HG03097 (cell line): ENCODE data around the gene CALHM2.
A peak's percentile ranks its signal among the peaks of the same experiment; 100 is the strongest.

Source experiments
- ATAC-seq: cut with Tn5 transposase; IDR thresholded peaks from one replicate; pipeline ENCODE4 v1.9.1; 2021; ENCODE audit not compliant: unreplicated experiment, low FRiP score

CALHM2 gene

DNA sequence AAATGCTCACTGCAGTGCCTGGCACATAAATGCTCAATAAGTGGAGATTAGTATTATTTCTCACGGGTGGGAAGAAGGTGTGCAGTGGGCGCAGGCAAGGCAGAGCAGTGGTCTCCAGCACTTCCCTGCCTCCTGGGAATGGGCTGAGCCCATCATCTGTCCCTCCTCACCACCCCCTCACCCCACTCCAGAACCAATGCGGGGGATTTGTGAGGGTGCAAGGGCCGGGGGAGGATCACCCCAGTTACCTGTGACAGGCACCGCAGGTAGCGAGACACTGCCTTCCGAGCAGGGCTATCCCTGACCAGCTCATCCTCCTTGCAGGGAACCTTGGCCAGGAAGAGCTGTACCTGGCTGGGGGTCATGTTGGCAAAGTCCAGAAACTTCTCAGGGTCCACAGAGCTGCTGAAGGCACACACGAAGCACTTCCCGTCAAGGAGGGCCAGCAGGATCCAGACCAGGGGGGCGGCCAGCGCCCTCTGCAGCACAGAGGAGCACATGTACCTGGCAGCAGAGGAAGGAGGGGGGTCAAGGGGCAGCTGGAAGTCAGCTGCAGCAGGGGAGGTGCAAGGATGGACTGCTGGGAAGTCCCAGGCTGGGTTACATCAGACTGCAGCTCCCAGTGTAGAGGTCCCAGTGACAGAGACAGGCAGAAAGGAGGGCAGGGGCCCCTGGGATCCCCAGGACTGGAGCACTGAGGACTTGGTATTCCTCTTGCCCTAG lies 24.0 kb upstream of the CALHM2 start:
- no peak for ATAC-seq

DNA sequence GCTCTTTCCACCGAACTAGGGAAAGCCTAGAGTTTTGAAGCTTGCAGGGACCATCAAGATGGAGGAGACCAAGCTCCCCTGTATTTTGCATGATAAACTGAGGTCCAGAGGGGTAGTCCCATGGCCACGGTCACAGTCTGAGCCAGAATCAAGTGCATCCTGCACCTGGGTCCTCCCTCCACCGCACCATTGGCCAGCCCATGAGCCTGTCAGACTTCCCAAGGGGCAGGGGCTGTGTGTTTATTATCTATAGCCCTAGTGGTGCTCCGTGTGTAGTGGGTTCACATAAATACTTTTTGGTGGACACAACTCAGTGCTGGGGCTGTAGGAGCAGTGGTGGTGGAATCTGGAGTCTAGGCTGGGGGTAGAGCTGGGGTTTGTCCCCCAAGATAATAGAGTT lies 23.3 kb upstream of the CALHM2 start:
- no peak for ATAC-seq

DNA sequence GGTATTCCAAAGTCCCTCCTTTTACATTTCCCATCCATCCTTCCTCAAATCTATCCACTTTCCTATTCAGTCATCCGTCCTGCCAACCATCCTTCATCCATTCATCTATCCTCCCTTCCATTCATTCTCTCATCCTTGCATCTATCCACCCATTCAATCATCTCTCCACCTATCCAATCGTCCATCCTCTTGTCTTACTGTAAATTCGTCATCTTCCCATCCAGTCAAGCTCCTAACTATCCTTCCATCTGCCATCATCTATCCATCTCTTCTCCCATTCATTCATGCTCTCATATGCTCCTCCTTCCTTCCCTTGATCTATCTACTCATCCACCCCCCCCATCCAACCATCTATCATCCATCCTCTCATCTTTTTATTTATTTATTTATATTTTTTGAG lies 21.9 kb upstream of the CALHM2 start:
- no peak for ATAC-seq

DNA sequence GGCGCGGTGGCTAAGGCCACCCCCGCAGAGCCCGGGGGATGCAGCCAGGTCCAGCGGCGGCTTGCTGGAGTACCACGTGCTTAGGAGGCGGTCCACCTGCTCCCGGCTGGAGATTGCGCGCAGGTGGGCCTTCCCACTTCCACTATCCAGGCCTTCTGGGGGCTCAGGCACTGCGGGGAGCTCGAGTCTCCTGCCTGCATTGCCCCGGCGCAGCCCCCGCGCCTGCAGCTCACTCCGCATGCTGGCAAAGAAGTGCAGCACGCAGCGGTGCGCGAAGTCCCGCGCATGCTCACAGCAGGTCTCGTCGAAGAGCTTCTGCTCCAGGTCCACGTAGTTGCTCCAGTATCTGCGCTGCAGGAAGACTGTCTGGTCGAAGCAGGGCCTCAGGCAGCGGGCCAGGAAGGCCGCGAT lies 21.1 kb upstream of the CALHM2 start:
- no peak for ATAC-seq

DNA sequence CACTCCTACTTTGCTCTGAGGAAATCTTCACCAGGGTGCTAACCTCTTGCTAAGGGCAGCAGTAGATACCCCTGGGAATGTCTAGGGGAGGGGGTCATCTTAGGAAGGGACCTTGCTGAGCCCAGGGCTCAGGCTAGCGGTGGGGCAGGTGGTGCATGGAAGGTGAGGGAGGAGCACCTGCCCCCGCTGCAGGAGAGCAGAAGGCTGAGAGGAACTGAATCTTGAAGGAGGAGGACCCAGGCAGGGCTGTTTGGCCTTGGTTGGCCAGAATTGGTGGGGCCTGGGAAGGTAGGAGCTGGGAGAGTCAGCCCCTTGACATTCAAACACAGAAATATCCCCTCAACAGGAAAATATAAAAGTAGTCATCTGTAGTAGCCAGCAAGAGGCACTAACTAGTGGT lies 19.8 kb upstream of the CALHM2 start:
- no peak for ATAC-seq

DNA sequence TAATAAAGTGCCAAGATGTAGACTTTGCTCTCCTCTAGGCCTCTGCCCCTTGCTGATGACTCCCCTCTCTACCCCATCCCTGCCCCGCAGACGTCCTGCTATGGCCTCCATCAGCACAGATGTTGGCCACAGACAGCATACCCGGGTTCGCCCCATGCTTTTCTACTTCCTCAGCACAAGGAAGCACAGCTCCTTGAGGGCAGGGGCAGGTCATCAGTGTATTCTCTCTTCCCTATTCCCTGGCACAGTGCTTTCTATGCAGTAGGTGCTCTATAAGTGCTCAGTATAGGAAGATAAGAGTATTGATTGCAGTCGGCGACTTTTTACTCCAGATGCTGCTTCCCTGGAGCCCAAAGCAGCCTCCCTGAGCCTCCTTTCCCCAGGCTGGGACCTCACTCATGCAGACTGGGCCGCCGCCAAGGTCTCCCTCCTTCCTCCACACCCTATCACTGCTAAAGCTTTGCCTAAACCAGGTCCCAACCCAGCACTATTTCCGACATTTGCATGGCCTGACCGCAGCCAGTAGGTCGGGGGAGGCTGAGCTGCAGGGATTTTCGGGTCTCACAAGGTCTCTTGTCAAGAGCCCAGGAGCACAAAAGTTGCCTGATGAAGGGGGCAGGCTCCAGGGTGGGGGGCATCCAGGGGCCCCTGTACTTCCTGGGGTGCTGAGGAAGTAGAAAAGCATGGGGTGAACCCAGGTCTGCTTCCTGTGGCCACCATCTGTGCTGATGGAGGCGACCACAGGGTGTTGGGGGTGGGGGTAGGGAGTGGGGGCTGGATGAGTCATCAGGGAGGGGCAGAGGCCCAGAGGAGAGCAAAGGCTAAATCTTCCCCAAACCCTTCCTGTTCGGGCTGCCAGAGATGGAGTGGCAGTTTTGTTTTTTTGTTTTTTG lies 18.8 kb upstream of the CALHM2 start:
- peak; percentile 71 for ATAC-seq

DNA sequence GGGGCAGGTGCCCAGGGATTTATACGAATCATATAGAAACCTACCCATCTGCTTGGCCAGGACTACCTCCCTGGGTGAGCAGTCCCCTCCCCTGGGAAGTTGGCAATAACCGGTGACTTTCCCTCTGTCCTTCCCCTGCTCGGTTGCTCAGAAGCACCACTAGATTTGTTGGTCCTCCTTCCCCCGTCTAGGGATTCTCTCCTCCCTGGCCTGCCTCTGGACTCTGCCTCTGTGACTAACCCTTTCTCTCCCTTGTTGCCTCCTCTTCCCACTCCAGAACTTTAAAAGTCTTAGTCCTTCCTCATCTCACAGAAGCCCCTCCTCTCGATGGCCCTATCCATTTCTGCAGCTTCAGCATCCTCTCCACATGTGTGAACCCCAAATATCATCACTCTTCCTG lies 17.0 kb upstream of the CALHM2 start:
- no peak for ATAC-seq

DNA sequence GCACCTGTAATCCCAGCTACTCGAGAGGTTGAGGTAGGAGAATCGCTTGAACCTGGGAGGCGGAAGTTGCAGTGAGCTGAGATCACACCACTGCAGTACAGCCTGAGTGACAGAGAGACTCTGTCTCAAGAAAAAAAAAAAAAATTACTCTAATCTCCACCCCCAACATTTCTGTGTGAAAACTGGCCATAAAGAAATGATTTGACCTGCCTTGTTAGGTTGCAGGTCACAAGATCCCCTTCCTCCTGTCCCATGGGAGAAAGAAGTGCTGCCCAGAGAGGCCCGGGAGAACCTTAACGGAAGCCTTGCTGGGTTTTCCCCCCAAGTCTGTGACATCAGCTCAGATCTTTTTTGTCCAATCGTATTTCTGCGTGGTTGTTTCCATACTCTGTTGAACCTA lies 15.2 kb upstream of the CALHM2 start:
- ATAC-seq = no peak

DNA sequence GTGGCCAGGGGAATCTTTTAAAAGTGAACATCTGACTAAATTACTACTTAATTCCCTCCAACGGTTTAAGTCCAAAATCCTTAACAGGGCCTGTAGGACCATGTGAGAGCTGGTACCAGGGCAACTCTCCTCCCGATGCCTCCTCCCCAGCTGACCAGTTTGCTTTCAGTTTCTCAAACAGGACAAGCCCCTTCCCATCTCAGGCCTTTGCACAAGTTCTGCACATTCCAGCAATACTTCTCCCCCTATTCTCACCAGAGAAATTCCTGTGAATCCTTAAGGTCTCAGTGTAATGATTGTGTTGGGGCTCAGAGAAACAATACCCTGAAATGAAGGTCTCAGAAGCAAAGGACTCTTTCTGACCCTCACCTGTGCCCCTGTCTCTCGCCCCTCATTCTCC lies 14.6 kb upstream of the CALHM2 start:
- no peak for ATAC-seq

DNA sequence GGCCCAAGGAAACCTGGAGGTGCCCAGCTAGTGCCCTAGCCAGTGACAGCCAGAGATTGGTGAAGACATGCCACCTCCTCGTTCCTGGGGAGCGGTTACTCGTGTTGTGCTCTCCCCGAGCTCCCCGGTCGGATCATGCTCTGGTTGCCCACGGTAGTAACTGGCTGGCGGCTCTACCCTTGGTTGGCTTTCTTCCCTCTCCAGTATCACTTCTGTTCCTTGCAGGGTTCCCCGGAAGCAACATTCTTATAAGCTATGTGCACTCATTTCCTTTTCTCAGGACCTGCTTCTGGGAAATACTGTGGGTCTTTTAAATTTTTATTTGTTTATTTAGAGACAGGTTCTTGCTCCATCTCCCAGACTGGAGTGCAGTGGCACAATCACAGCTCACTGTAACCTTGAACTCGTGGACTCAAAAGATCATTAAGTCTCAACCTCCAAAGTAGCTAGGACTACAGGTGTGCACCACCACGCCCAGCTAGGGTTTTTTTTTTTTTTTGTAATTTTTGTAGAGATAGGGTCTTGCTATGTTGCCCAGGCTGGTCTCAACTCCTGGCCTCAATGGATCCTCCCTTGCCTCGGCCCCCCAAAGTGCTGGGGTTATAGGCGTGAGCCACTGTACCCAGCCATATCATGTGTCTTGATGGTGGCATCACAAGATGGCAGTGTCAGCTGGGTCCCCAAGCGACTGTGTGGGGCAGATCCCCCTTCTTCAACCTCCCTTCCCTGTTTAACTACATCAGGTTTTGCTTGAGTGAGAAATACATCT lies 13.4 kb upstream of the CALHM2 start:
- ATAC-seq = no peak

DNA sequence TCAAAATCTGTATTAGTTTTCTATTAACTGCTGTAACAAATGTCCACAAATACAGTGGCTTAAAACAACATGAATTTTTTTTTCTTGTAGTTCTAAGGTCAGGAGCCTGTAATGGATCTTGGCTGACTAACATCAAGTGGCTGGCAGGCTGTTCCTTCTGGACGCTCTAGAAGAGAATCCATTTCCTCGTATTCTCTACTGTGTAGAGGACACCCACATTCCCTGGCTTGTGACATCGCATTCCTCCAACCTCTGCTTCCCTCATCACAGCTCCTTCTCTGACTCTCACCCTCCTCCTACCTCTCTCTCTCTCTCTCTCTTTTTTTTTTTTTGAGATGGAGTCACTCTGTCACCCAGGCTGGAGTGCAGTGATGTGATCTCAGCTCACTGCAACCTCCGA lies 11.3 kb upstream of the CALHM2 start:
- ATAC-seq = no peak

DNA sequence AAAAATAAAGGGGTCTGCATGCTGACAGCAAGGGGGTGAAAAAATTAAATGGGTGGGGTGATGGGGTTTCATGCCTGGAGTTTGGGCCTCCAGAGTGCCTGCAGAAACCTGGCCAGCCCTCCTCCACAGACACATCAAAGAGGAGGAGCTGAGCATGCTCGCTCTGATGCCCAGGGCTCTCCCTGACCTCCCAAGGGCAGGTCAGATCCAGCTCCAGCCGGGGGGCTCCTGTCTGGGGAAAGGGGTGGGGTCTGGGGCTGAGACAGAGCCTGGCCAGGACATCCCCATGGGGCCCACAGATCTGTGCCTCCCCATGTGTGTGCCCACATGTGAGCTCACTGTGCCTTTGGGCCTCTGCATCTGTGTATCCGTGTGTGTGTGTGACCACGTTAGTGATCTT lies 7.4 kb upstream of the CALHM2 start:
- no peak for ATAC-seq

DNA sequence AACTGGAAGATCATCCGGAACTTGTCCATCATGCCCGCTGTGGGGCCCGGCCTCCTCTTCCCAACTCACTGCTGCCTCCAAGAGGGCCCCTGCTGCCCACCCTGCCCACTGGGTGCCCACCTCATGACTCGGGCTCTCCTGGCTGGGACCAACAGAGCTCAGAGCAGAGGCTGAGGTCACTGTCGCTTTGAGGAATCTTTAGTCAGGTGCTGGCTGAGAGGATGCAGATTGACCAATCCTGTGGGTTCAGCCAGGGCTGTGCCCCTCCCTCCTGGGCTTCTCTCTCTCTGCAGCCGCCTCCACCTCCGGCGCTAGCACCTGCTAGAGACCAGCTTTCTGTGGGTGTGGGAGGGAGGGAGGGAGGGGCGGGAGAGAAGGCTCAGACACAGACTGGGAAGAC lies 6.5 kb upstream of the CALHM2 start, which contains the start of gene CALHM1:
CALHM1 (minus strand) TSS at position 181 of the 400 bp plus-strand sequence; CDS start at position 32, 149 bp downstream.
- ATAC-seq = no peak

DNA sequence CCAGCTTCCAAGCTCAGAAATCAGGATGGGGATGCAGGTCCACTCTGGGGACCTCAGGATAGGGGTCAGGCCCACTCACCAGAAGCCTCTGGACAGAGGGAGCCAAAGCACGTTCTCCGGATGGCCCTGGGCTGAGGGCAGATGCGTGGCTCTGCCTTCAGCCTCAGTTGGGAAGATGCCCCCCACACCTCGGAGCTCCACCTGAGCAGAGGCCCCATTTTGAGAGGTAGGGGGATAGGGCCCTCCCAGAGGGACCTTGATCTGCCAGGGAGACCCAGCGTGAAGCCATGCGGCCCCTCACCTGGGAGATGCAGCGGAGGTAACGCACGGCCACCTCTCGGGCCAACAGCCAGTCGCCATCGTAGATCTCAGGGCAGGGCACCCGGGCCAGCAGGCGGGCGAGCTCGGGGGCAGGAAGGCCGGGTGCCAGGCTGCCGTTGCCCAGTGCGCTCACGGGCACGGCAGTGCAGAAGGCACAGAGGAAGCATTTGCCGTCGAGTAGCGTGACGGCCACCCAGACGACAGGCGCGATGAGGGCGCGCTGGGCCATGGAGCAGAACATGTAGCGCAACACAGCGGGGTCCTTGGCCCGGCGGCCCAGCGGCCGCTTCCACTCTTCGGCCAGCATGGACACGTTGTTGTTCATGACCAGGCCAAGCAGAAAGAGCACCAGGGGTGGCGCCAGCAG lies 5.9 kb upstream of the CALHM2 start:
- no peak for ATAC-seq

DNA sequence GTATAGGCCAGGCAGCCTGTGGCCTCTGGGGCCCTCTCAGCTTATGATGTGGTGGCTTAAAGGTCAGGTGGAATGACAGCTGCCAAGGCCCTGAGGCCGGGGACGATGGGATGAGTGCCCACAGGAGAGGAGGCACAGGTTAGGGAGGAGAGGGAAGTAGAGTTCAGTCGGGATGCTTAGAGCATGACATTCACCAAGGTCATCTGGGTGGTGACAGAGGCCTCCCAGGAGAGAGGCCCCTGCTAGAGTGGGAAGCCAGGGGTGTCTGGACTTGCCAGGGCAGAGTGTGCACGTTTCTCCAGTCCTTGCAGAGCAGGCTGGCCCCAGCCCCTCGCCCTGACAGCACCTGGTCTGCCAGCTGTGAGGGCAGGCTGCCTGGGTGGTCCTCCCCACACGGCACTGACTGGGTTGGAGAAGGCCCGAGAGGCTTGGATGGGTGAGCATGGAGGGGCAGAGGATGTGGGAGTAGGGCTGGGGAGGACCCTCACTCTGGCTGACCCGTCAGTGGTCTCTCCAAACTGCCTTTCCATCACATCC lies 5.1 kb upstream of the CALHM2 start:
- no peak for ATAC-seq

DNA sequence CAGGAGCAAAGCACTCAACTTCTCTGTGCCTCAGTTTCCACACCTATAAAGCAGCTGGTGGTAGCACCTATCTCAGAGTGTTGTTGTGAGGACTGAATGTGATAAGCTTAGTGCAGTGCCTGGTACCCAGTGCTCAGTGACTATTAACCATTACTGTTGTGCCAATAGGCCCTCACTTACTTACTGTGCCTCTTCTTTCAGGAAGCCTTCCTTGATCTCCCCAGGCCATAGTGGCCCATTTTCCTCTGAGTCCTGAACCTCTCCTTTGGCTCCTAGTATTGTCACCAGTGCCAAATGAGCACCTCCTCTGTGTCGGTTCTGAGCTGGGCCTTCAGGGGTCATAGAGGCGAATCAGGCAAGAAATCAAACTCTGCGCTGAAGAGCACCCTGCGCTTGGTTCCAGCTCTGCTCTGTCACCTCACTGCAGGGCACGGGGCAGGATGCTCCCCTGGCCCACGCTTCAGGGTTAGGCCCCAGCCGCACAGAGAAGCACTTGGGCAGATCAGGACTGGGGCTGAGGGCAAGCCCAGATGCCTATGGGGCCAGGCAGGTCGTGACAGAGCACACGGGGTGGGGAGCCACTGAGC lies 4.0 kb upstream of the CALHM2 start:
- no peak for ATAC-seq

DNA sequence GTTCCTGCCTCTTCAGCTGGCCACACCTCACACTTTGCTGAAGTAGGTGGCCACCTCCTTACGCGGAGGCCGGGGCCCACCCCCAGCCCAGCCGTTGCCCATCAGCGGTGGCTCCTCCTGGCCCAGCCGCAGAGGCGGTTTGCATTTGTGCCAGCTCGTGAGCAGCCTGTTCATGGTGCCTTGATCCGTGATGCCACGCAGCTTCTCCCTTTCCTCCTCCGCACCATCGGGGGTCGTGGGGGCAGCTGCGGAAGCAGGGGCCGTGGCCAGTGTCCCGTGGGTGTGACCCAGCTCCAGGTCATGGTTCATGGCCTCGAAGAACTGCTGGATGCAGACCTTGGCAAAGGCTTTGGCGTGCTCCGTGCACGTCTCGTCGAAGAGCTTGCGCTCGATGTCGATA lies 3.1 kb upstream of the CALHM2 start:
- no peak for ATAC-seq

DNA sequence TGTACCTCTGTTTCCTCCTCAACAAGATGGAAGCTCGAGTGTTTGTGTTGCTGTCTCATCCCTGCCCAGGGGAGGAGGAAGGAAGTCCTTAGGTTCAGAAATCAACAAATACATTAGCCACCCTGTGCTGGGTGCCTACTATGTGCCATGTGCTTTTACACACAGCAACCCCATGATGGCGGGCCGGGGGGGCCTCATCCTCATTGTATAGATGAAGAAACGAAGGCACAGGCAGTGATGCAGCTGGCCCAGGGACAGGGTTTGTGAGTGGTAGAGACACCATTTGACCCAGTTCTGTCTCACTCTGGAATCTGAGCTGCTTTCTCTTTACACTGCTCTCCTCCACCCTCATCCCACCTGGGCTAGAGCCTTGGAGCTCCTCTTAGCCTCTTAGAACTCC lies 1.9 kb upstream of the CALHM2 start:
- ATAC-seq = no peak

DNA sequence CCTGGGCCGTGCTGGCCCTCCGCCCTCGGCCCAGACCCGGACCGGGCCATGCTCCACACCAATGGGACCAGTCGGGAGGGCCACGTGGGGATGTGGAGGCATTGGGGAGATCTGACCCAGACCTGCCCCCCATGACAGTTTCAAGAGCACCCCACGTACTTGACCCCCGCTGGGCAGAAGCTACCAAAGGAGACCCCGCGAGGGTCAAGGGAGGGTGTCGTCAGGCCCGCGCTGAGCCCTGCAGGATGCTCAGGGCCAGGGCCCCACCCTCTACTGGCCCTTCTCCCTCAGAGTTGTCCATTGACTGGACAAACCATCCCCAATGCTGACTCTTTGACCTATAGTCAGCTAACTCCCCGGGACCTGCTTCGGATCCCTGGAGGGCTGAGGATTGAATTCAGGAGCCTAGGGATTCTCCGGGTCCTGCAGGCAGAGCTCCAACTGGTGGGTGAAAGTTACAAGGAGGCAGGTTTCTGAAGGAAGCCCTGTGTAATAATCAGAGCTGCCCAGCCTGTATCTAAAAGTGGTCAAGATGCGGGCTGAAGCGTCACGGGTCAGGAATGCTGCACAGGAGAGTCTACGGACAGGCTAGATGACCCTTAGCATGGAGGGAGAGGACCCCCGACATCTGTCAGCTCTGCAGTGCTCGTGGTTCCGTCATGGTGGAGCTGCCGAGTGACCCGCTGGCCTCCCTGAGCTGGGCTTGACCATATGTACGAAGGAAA lies 498 bp upstream of the CALHM2 start:
- no peak for ATAC-seq
